ENCODE data around the gene CYSRT1.
"Not testable (repeated sequence)": the region's sequence is repeated elsewhere in the genome, so short reads cannot be mapped to it uniquely, and the experiment has no call there.

Gene CYSRT1

DNA sequence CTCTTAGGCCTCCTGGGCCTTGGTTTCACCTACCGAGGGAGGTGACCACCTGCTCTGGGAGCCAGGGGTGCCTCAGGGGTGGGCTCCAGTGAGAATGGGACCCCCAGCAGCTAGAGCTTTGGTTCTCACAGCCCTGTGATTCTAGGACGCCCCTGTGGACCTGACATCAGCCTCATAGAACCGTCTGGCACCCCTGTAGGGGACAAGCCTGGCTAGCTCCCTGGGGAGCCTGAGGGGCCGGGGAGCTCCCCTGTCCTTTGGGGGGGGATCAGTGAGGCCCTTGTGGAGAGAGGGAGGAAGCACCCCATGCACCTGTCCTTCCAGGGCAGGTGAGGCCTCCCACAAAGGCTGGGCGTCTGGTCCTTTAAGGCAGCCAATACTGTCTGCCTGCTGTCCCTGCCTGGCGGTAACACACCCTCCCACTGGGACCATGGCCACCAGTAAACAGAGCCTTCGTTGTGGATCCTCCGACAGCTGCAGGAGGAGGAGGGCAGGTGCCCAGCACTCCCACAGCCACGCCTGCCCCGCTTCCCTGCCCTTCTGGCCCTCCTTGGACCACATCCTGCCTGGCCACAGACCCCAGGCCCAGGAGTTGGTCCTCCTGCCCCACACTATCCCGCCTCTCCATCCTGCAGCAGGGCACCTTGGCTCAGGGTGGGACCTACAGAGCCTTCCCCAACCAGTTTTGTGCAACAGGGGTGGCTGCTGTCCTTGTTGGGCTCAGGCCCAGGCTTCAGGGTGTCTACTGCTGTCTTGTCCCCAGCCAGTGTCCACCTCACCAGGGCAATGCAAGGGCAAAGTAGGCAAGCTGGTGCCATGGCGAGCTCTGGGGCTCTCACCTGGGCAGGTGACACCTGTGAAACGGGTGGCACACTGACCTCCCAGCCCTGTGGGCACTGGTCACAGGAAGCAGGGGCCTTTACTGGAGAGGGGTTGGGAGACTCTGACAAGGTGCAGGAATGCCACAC, 13.1 kb downstream of the CYSRT1 start:
- no peak for DNase-seq

- DNase-seq, result not testable (repeated sequence)
Measured at GRCh38 chr9:137239541-137240200, 14.7 kb downstream of the CYSRT1 start.

- DNase-seq, result peak; percentile 61
Measured at GRCh38 chr9:137240318-137240840, 15.4 kb downstream of the CYSRT1 start.

DNA sequence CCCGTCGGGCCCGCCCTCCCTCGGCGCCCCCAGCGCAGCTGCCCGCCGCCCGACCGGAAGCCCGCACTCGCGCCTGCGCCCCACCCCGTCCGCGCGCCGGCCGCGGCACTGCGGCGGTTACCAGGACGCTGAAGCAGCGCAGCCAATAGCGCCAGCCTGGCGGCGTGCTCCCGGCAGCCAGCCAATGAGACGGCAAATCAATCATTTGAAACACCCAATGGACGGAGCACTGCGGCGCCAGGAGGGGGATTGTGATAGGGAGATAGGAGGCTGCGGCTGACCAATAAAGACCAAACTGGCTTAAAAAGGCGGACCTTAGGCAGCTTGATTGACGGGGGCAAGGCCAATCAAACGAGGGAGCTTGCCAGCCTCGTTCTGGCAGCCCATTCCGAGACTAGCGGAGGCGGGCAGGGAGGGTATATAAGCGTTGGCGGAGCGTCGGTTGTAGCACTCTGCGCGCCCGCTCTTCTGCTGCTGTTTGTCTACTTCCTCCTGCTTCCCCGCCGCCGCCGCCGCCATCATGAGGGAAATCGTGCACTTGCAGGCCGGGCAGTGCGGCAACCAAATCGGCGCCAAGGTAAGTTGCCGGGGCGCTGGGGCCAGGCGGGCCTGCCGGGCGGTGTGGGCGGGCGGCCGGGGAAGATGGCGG, 16.0 kb downstream of the CYSRT1 start, which contains the start of gene TUBB4B:
Gene TUBB4B (plus strand): TSS at position 447 of the 649 bp plus-strand sequence. CDS start 74 bp downstream, at position 521.
- peak; percentile 100 for DNase-seq

- DNase-seq, result peak; percentile 48
Measured at GRCh38 chr9:137241490-137242268, 16.7 kb downstream of the CYSRT1 start.

DNA sequence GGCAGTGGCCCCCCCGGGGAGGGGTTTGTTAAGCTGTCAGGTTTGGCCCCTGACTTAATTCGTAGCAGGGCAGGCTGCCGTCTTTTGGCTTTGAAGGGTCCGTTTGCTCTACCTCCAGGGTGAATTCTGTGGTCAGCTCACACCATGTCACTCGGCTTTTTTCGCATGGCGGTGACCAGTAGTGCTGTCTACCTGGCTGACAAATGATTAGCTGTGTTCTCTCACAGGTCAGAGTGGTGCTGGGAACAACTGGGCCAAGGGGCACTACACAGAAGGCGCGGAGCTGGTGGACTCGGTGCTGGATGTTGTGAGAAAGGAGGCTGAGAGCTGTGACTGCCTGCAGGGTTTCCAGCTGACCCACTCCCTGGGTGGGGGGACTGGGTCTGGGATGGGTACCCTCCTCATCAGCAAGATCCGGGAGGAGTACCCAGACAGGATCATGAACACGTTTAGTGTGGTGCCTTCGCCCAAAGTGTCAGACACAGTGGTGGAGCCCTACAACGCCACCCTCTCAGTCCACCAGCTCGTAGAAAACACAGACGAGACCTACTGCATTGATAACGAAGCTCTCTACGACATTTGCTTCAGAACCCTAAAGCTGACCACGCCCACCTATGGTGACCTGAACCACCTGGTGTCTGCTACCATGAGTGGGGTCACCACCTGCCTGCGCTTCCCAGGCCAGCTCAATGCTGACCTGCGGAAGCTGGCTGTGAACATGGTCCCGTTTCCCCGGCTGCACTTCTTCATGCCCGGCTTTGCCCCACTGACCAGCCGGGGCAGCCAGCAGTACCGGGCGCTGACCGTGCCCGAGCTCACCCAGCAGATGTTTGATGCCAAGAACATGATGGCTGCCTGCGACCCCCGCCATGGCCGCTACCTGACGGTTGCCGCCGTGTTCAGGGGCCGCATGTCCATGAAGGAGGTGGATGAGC, 17.6 kb downstream of the CYSRT1 start:
- no peak for DNase-seq

DNA sequence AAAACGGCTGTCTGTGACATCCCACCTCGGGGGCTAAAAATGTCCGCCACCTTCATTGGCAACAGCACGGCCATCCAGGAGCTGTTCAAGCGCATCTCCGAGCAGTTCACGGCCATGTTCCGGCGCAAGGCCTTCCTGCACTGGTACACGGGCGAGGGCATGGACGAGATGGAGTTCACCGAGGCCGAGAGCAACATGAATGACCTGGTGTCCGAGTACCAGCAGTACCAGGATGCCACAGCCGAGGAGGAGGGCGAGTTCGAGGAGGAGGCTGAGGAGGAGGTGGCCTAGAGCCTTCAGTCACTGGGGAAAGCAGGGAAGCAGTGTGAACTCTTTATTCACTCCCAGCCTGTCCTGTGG, 18.3 kb downstream of the CYSRT1 start:
- DNase-seq, result not testable (repeated sequence)

DNA sequence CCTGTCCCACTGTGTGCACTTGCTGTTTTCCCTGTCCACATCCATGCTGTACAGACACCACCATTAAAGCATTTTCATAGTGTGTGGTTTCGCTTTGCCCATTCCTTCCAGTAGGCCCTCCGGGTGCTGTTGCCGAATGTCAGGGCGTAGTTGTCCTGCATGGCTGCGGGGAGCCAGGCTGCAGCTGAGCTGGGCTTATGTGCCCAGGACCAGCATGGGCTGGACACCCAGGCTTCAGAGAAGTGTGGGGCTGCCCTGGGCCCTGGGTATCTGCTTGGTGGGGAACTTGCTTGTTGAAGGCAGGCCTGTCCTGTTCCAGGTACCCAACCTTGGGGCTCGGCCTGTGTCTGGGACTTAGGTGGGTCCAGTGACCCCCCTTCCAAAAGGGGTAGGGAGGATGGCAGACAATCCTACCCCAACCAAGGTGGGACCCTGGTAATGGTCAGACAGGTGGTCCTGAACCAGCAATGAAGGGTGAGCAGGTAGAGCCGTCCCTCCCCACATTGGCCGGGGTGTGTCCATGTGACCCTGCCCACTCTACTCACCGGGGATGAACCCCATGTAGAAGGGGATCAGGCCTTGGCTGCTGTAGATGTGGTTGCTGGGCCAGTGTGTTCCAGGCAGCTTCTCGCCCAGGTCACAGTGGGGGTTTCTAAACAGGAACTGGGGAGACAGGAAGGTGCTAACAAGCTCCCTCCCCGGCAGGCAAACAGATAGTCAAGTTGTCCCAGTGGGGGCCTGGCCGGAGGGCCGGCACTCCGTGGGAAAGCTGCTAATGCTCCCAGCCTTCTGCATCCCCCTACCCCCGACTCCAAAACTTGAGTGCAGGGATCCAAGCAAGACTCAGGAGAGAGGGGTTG, 18.9 kb downstream of the CYSRT1 start:
- DNase-seq, result no peak

- no peak for DNase-seq
Measured at GRCh38 chr9:137244486-137245449, 19.8 kb downstream of the CYSRT1 start.

DNA sequence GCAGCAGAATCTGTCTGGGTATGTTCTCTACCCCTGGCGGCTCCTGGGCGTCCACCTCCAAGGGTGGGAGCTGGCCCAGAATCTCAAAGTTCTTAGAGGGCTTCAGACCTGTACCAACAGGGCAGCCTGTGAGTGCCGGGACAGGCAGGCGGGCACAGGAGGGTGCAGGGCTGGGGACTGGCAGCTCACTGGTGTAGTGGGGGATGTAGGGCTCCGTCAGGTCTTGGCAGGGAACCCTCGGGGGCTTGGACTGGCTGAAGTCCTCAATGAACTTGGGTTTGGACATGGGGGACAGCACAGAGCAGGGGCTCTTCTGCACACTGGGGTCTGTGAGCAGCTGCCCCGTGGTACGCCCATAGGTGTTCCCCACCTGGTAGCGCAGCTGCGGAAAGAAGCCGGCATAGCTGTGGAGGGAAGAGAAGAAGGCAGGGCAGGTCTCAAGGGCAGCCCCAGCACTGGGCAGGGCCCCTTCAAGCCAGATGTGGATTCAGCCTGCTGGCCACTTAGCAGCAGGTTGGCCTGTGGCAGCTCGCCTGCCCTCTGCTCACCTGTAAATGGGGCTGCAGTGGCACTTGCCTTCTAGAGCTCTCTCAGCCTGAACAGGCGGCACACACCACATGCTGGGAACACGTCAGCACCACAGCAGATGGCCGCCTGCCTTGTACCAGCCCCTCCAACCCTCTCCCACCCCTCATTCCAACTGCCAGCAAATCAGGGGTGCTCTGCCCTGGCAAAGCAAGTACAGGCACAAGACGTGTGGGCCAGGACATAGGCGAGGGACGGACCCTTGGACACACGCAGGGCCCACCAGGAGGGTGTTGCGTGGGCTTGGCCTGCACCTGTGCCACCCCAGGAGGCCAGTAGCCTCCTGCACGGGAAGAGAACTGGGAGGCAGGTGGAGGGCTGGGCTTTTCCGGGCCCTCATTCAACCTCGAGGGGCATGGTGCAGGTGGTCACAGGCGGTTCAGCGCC, 20.8 kb downstream of the CYSRT1 start:
- DNase-seq, result no peak

- DNase-seq, result no peak
Measured at GRCh38 chr9:137247135-137247915, 22.4 kb downstream of the CYSRT1 start.

GRCh38 chr9:137247916-137248175, 22.9 kb downstream of the CYSRT1 start:
- no peak for DNase-seq

DNA sequence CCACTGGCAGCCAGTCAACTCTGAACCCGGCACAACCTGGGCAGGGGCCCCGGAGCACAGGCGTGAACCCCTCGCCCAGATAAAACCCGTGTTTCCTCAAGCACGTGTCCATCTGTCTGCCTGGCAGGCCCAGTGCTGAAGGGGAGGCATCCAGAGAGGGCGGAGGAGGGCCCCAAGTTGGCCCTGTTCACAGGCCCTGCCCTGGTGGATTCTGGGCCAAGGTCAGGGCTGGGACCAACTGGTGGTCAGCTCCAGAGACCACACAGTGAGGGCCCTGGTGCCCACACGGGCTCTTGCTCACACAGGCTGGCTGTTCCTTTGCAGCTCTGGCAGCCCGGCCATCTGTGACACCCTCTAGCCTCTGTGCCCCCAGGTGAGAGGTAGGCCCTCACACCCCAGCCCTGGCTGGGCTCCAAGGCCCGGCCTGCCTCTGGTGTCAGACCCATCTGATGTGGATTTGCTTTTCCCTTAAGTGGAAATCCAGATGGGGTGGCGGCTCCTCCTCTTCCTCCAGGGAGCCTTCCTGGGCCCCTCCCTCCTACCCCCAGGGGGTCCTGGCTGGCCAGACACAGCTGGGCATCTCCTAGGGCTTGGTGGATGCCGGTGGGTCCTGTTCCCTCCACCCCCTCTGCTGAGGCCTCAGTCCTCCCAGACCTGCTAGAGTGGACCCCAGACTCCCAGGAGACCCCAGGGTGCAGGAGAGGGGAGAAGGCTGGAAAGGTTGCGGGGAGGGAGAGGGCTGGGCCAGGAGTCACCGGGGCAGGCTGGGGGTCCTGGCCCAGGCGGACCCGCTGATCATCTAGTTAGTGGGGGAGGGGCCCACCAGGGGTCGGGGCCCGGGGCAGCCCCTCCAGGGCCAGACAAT, 25.6 kb downstream of the CYSRT1 start:
- no peak for DNase-seq

- no peak for DNase-seq
Measured at GRCh38 chr9:137251194-137251461, 26.2 kb downstream of the CYSRT1 start, which contains the start of gene STPG3. TSS of gene STPG3 (plus strand) at chr9:137251286. CDS start at chr9:137251287, 1 bp downstream.

- DNase-seq, result no peak
Measured at GRCh38 chr9:137251490-137252268, 26.7 kb downstream of the CYSRT1 start.
